Testis (tissue), 3 donors: ENCODE data around the gene RSPO4. TPM values are rescaled to one million over a fixed set of nuclear protein-coding genes. Genes with fewer than 3 reads are reported as not detected.

Experiments used
- DNase-seq: peaks from one replicate; pipeline ENCODE4 v3.0.0-alpha.2; 2019
- H3K27ac ChIP-seq, 2 donors: fragments of 200-600 bp; sonication (generic); one replicate each; pipeline ENCODE4 v1.5.1; 2019
- H3K27me3 ChIP-seq: fragments of 200-600 bp; sonication (generic); one replicate; pipeline ENCODE4 v1.5.1; 2019
- H3K36me3 ChIP-seq: fragments of 200-600 bp; sonication (generic); one replicate; pipeline ENCODE4 v1.5.1; 2017; ENCODE audit warnings: low read depth; ENCODE audit errors: missing control alignments
- H3K4me1 ChIP-seq: fragments of 200-600 bp; sonication (generic); one replicate; pipeline ENCODE4 v1.5.1; 2019
- H3K4me3 ChIP-seq, 2 donors: fragments of 200-600 bp; sonication (generic); one replicate each; pipeline ENCODE4 v1.5.1; 2017 to 2019
- H3K9me3 ChIP-seq: fragments of 200-600 bp; sonication (generic); one replicate; pipeline ENCODE4 v1.5.1; 2017
- CTCF ChIP-seq, 3 experiments: fragments of 450-650 bp in 2 of 3; fragments of 200-600 bp in 1 of 3; sonication (generic) in 1 of 3; IDR thresholded peaks; one replicate each; pipeline ENCODE4 v1.5.1; 2016 to 2019; ENCODE audit warnings: antibody characterized with exemption in 3 of 3, mild to moderate bottlenecking in 2 of 3, moderate library complexity in 1 of 3
- POLR2A ChIP-seq: fragments of 450-650 bp; IDR thresholded peaks from one replicate; pipeline ENCODE4 v1.6.1; 2017; ENCODE audit warnings: antibody characterized with exemption, mild to moderate bottlenecking, moderate library complexity
- WGBS, 2 donors: methylation state at CpG; one replicate each; pipeline ENCODE4 v1.1.5; 2018; 5-methylcytosine and 5-hydroxymethylcytosine counted together
- intact Hi-C: fragments of 100-400 bp; cut with DNase I; formaldehyde crosslinking; loops from one replicate; pipeline ENCODE4 v1.15.1; 2023; ENCODE audit warnings: low total_unique reads
- polyA plus RNA-seq: library from polyadenylated mRNA; stranded (reverse); fragments of 350-450 nt; fragmentation: Illumina TruSeq; extraction: RNeasy Lipid Tissue Mini Kit (QIAGEN cat#74804); gene quantifications from one replicate; pipeline ENCODE4 v1.2.3, GENCODE V29; 2014; ENCODE audit warnings: low read depth, low replicate concordance; ENCODE audit not compliant: insufficient read depth
- total RNA-seq, 2 donors: library from RNA; depleted of rRNA; stranded (reverse); fragments of >200 nt; gene quantifications; one replicate each; pipeline ENCODE4 v1.2.3, GENCODE V29; 2016

Gene RSPO4
- total and polyA plus RNA-seq, 3 donors from 2014 or later, result 2.2 to 3.2 (median 2.6) TPM

GRCh38 chr20:914727-915498, 87.2 kb downstream of the RSPO4 start:
- Histone ChIP-seq H3K4me3 (no peak overlapping the region), H3K27me3 (no peaks in the 10 kb centered on the region), H3K9me3 (no peaks in the 10 kb centered on the region), H3K36me3 (no peaks in the 10 kb centered on the region), H3K4me1 (peaks cover 41% of the 10 kb centered on the region), H3K27ac (no peak overlapping the region)
- intact Hi-C loops, result no loop called here
- TF ChIP-seq CTCF (IDR thresholded peaks at IDR 0.05), result no peak
- TF ChIP-seq POLR2A, result no peak
- WGBS, 2 donors, result 79 to 81% methylated on average over 13 to 15 of the region's 15 CpGs
- DNase-seq, result no peak

GRCh38 chr20:913306-913849, 88.7 kb downstream of the RSPO4 start:
- 90 to 99% methylated on average over 4 to 5 of the region's 5 CpGs for WGBS, 2 donors
- DNase-seq, result no peak
- no peaks in the 10 kb centered on the region for H3K9me3 ChIP-seq
- intact Hi-C loops, result no loop called here
- H3K4me3 ChIP-seq, result no peak overlapping the region
- H3K4me1 ChIP-seq, result peaks cover 41% of the 10 kb centered on the region
- H3K36me3 ChIP-seq, result no peaks in the 10 kb centered on the region
- no peak for TF ChIP-seq CTCF (IDR thresholded peaks at IDR 0.05)
- no peak for TF ChIP-seq POLR2A
- H3K27me3 ChIP-seq, result no peaks in the 10 kb centered on the region
- H3K27ac ChIP-seq, result no peak overlapping the region

GRCh38 chr20:911882-912600, 90.1 kb downstream of the RSPO4 start:
- no peak overlapping the region for H3K4me3 ChIP-seq
- intact Hi-C loops, result no loop called here
- H3K36me3 ChIP-seq, result no peaks in the 10 kb centered on the region
- peaks cover 34% of the 10 kb centered on the region for H3K4me1 ChIP-seq
- peak overlapping the region in 1 of 2 donors; percentile 80 for H3K27ac ChIP-seq
- no peaks in the 10 kb centered on the region for H3K9me3 ChIP-seq
- TF ChIP-seq CTCF (IDR thresholded peaks at IDR 0.05) (no peak), POLR2A (no peak)
- H3K27me3 ChIP-seq, result no peaks in the 10 kb centered on the region
- WGBS, 2 donors, result 75 to 85% methylated on average over 5 of the region's 5 CpGs
- no peak for DNase-seq

GRCh38 chr20:910870-911770, 91.0 kb downstream of the RSPO4 start:
- Histone ChIP-seq H3K27me3 (no peaks in the 10 kb centered on the region), H3K4me1 (peaks cover 28% of the 10 kb centered on the region), H3K9me3 (no peaks in the 10 kb centered on the region), H3K4me3 (no peak overlapping the region), H3K36me3 (no peaks in the 10 kb centered on the region), H3K27ac (peak overlapping the region; percentile 55 to 80)
- DNase-seq, result peak; percentile 54
- WGBS, 2 donors, result 32 to 39% methylated on average over 11 to 12 of the region's 12 CpGs
- intact Hi-C loops, result no loop called here
- TF ChIP-seq CTCF (IDR thresholded peaks at IDR 0.05) (no peak), POLR2A (no peak)
